ENCODE measurements around the gene ZPLD1.

DNA sequence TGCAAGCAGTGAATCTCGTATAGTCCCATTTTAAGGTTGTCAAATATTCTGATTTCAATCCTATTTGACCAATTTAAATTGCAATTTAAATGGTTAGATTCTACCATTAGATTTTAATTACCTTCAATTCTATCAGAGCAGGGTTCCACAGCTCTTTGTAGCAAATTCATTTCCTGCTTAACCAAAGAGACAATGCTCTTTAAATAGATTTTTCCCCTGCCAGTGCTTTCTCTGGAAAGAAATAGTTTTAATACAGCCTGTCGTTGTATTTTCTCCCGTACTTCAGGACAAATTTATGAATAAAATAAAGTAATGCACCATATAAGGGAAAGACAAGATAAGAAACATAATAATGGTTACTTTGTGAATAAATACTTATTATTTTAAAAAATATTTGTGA, 62.8 kb downstream of the ZPLD1 start:
- TF ChIP-seq CTCF (IDR thresholded peaks at IDR 0.05; ENCODE audit: borderline replicate concordance, extremely low read depth, low read length, poor library complexity, severe bottlenecking): no peak
- TF ChIP-seq EZH2 (IDR thresholded peaks at IDR 0.05; ENCODE audit: borderline replicate concordance, low read depth, low read length, severe bottlenecking): no peak

Measured in DND-41 (cell line).